GM12878 (cell line): ENCODE measurements around the gene RNASEH2A. TPM values are rescaled to one million over a fixed set of nuclear protein-coding genes. Genes with fewer than 3 reads are reported as not detected.

Experiments used
- ATAC-seq: fragments of 200-7000 bp; cut with Tn5 transposase; 3 replicates; pipeline ENCODE4 v1.9.1; 2020; ENCODE audit warnings: mild to moderate bottlenecking, moderate library complexity
- BruUV-seq: library from RNA; stranded (reverse); fragments of 400-500 nt; replicated peaks from 2 replicates; lab custom pipeline; 2021; lab: Mats Ljungman, UMichigan
- CTCF ChIA-PET: fragments of 300-600 bp; sonication (Branson Sonifier 250); formaldehyde crosslinking; extraction: SDS; loops from one replicate; lab custom pipeline; 2021; ENCODE audit warnings: inconsistent platforms; lab: Yijun Ruan, JAX
- POLR2A ChIA-PET: fragments of 350-600 bp; formaldehyde crosslinking; extraction: SDS; loops from one replicate; lab custom pipeline; 2021; ENCODE audit warnings: inconsistent platforms; lab: Charles Lee
- RAD21 ChIA-PET: fragments of 300-600 bp; sonication (Branson Sonifier 250); formaldehyde crosslinking; loops from one replicate; lab custom pipeline; 2023; ENCODE audit warnings: antibody characterized with exemption; ENCODE audit not compliant: unreplicated experiment; lab: Charles Lee
- SMC1A ChIA-PET: fragments of 300-600 bp; sonication (Branson Sonifier 250); formaldehyde crosslinking; loops from one replicate; lab custom pipeline; 2023; ENCODE audit not compliant: unreplicated experiment, uncharacterized antibody; lab: Charles Lee
- DNase-seq: peaks from one replicate; pipeline ENCODE4 v3.0.0-alpha.2; 2011; ENCODE audit warnings: low read depth, low spot score
- FAIRE-seq: peaks from 3 replicates; lab custom pipeline; 2011; peaks lifted over from hg19 to GRCh38; lab: Jason Lieb, UNC
- H2AFZ ChIP-seq: 2 replicates; pipeline ENCODE4 v1.6.0; 2011; ENCODE audit warnings: low read depth, low read length, control low read depth; ENCODE audit not compliant: control insufficient read depth
- H3K27ac ChIP-seq: 2 replicates; pipeline ENCODE4 v1.5.1; 2011; ENCODE audit warnings: control low read depth; ENCODE audit not compliant: control insufficient read depth, insufficient read depth
- H3K27me3 ChIP-seq, 2 experiments: replicated peaks in 1 of 2; 2 replicates each; pipeline versions ENCODE4 v1.6.0 to v1.6.1; 2011; ENCODE audit warnings: low read length in 1 of 2; ENCODE audit not compliant: control insufficient read depth in 2 of 2, insufficient read depth in 2 of 2
- H3K36me3 ChIP-seq, 2 experiments: 2 replicates each; pipeline ENCODE4 v1.5.1; 2011; ENCODE audit warnings: low read length in 1 of 2; ENCODE audit not compliant: control insufficient read depth in 2 of 2, insufficient read depth in 2 of 2
- H3K4me1 ChIP-seq: 2 replicates; pipeline ENCODE4 v1.6.1; 2011; ENCODE audit warnings: mild to moderate bottlenecking, low read length, moderate library complexity, mixed read lengths; ENCODE audit not compliant: control insufficient read depth, insufficient read depth
- H3K4me2 ChIP-seq: 2 replicates; pipeline ENCODE4 v1.6.0; 2011; ENCODE audit warnings: control low read depth; ENCODE audit not compliant: control insufficient read depth, insufficient read depth
- H3K4me3 ChIP-seq: fragments of 200-600 bp; sonication (generic); 2 replicates; pipeline ENCODE4 v1.5.1; 2016
- H3K79me2 ChIP-seq: 2 replicates; pipeline ENCODE4 v1.6.0; 2011; ENCODE audit warnings: low read length; ENCODE audit not compliant: control insufficient read depth, insufficient read depth
- H3K9ac ChIP-seq: 2 replicates; pipeline ENCODE4 v1.8.0; 2011; ENCODE audit warnings: low read length, control low read depth, mixed read lengths; ENCODE audit not compliant: control insufficient read depth, insufficient read depth
- H3K9me3 ChIP-seq: replicated peaks from 3 replicates; pipeline ENCODE4 v1.5.1; 2011; ENCODE audit warnings: mild to moderate bottlenecking, low read length; ENCODE audit not compliant: control insufficient read depth, insufficient read depth
- H4K20me1 ChIP-seq: 2 replicates; pipeline ENCODE4 v1.6.0; 2011; ENCODE audit not compliant: control insufficient read depth, insufficient read depth
- E2F4 ChIP-seq: IDR thresholded peaks from 2 replicates; pipeline ENCODE4 v1.6.1; 2012; ENCODE audit warnings: low read depth, low read length, improper control_type of control experiment
- EED ChIP-seq: sonication (generic); IDR thresholded peaks from 2 replicates; pipeline ENCODE4 v1.6.1; 2016; ENCODE audit warnings: antibody characterized with exemption, low read depth
- ELK1 ChIP-seq: IDR thresholded peaks from 2 replicates; pipeline ENCODE4 v1.6.1; 2012; ENCODE audit warnings: low read depth, low read length, improper control_type of control experiment
- GATAD2B ChIP-seq: fragments of 450-650 bp; conservative IDR thresholded peaks from 2 replicates; pipeline ENCODE4 v1.6.1; 2017; ENCODE audit warnings: low read depth, mild to moderate bottlenecking, moderate library complexity
- IRF4 ChIP-seq: IDR thresholded peaks from 2 replicates; pipeline ENCODE4 v1.6.1; 2011; ENCODE audit warnings: low read depth, low read length
- MEF2A ChIP-seq: IDR thresholded peaks from 2 replicates; pipeline ENCODE4 v1.6.1; 2011; ENCODE audit warnings: low read depth, mild to moderate bottlenecking, low read length, moderate library complexity; ENCODE audit not compliant: insufficient read depth
- NFYA ChIP-seq: IDR thresholded peaks from 2 replicates; pipeline ENCODE4 v1.6.1; 2011; ENCODE audit warnings: low read depth, mild to moderate bottlenecking, low read length, improper control_type of control experiment, borderline replicate concordance
- PAX5 ChIP-seq: IDR thresholded peaks from 2 replicates; pipeline ENCODE4 v1.6.1; 2011; ENCODE audit warnings: low read depth, low read length, borderline replicate concordance
- PBX3 ChIP-seq: IDR thresholded peaks from 2 replicates; pipeline ENCODE4 v1.6.1; 2011; ENCODE audit warnings: mild to moderate bottlenecking, low read depth, low read length, moderate library complexity; ENCODE audit not compliant: insufficient replicate concordance
- RAD51 ChIP-seq: fragments of 450-650 bp; IDR thresholded peaks from 2 replicates; pipeline ENCODE4 v1.6.1; 2016; ENCODE audit warnings: moderate library complexity, mild to moderate bottlenecking, inconsistent platforms
- RCOR1 ChIP-seq: conservative IDR thresholded peaks from 2 replicates; pipeline ENCODE4 v1.6.1; 2012; ENCODE audit warnings: low read depth, low read length, improper control_type of control experiment
- SIX5 ChIP-seq: IDR thresholded peaks from 2 replicates; pipeline ENCODE4 v1.6.1; 2011; ENCODE audit warnings: mild to moderate bottlenecking, low read depth, low read length, moderate library complexity; ENCODE audit not compliant: severe bottlenecking
- SMAD5 ChIP-seq: IDR thresholded peaks from 2 replicates; pipeline ENCODE4 v1.6.1; 2016; ENCODE audit warnings: antibody characterized with exemption, low read depth
- SPI1 ChIP-seq: IDR thresholded peaks from 2 replicates; pipeline ENCODE4 v1.6.1; 2011; ENCODE audit warnings: low read depth, mild to moderate bottlenecking, low read length, moderate library complexity, borderline replicate concordance; ENCODE audit not compliant: insufficient read depth
- SUPT20H ChIP-seq: IDR thresholded peaks from 2 replicates; pipeline ENCODE4 v1.6.1; 2011; ENCODE audit warnings: low read depth, mild to moderate bottlenecking, low read length, moderate library complexity, borderline replicate concordance; ENCODE audit not compliant: control insufficient read depth
- TCF12 ChIP-seq: IDR thresholded peaks from 2 replicates; pipeline ENCODE4 v1.6.1; 2011; ENCODE audit warnings: low read depth, mild to moderate bottlenecking, low read length
- ZNF274 ChIP-seq: IDR thresholded peaks from one replicate; pipeline ENCODE4 v1.8.0; 2011; ENCODE audit not compliant: insufficient read length, insufficient read depth
- WGBS: methylation state at CpG from one replicate; pipeline ENCODE4 v1.1.6; 2016; ENCODE audit warnings: low lambda C conversion rate; ENCODE audit not compliant: insufficient replicate concordance, insufficient coverage; ENCODE audit errors: missing lambda C conversion rate; 5-methylcytosine and 5-hydroxymethylcytosine counted together
- in situ Hi-C: fragments of 300-500 bp; cut with MboI; formaldehyde crosslinking; loops from 9 replicates; pipeline ENCODE4 v1.14.3; 2018; ENCODE audit warnings: mixed read lengths
- intact Hi-C: fragments of 100-400 bp; cut with micrococcal nuclease; formaldehyde crosslinking; loops from one replicate; pipeline ENCODE4 v1.14.2; 2022; ENCODE audit not compliant: unreplicated experiment
- polyA plus RNA-seq, 11 experiments: library from polyadenylated mRNA; depleted of rRNA in 4 of 11; unstranded in 6 of 11; stranded (reverse) in 5 of 11; fragments of >200 nt; fragmentation: Nextera tagmentation in 4 of 11; fragmentation: Illumina TruSeq in 1 of 11; extraction: Ambion mirVana in 4 of 11; extraction: Trizol in 1 of 11; gene quantifications; 1 replicate in 1 of 11; 2 replicates in 10 of 11; pipeline versions ENCODE4 v1.2.1 to v1.2.3, GENCODE V29; 2011 to 2016; ENCODE audit warnings: inconsistent platforms in 2 of 11, missing spikeins in 2 of 11, low read depth in 1 of 11
- total RNA-seq, 4 experiments: library from RNA; depleted of rRNA in 3 of 4; stranded (reverse); fragments of >200 nt in 3 of 4; fragmentation: Illumina TruSeq in 1 of 4; extraction: Trizol in 1 of 4; gene quantifications; 2 replicates each; pipeline versions ENCODE4 v1.2.1 to v1.2.3, GENCODE V29; 2013 to 2021
- TF ChIP-seq, protein P1 (sequence below): fragments of 450-650 bp; IDR thresholded peaks from 2 replicates; pipeline ENCODE4 v1.6.1; 2017; ENCODE audit warnings: low read depth, mild to moderate bottlenecking, moderate library complexity

Gene RNASEH2A
- total and polyA plus RNA-seq, 10 of the 15 experiments (the other 5 are each of a cell fraction or from before 2014, with no cell fraction given) = 17.4 to 103 (median 40.4) TPM

- no peaks in the 10 kb centered on the region for H3K9me3 ChIP-seq
- no TSS peak for BruUV-seq
- CTCF ChIA-PET = interaction anchor here (4.1 to 4.2 kb wide), 2 partner anchors 9 to 10 kb away, joined by 22 to 44 read pairs; no protein-coding TSS in a partner anchor
- RAD21 ChIA-PET = interaction anchor here (1.7 to 4.5 kb wide), 2 partner anchors 8 to 10 kb away, joined by 5 to 49 read pairs; no protein-coding TSS in a partner anchor
- ATAC-seq (no peak), FAIRE-seq (no peak), DNase-seq (no peak)
- POLR2A ChIA-PET = interaction anchor here (1.6 to 3.4 kb wide), 3 partner anchors 8 to 15 kb away, joined by 6 to 66 read pairs (median 11); no protein-coding TSS in a partner anchor
- H3K4me3 ChIP-seq = no peak overlapping the region
- H3K9ac ChIP-seq = peak overlapping the region; percentile 77
- peaks cover 74% of the 10 kb centered on the region for H3K4me1 ChIP-seq
- intact Hi-C loops (loop anchor here (5.0 to 10.0 kb wide), 2 partner anchors 151 to 1692 kb away; partner anchors contain the start of gene CALR), in situ Hi-C loops (no loop called here)
- no peaks in the 10 kb centered on the region for H3K27me3 ChIP-seq
- H4K20me1 ChIP-seq = no peaks in the 10 kb centered on the region
- SMC1A ChIA-PET = interaction anchor here (1.2 to 4.1 kb wide), 3 partner anchors 9 to 10 kb away, joined by 4 to 28 read pairs (median 6); no protein-coding TSS in a partner anchor
- H3K36me3 ChIP-seq = no peaks in the 10 kb centered on the region
- H3K4me2 ChIP-seq = peak overlapping the region; percentile 61
- peak overlapping the region; percentile 49 for H2AFZ ChIP-seq
- H3K27ac ChIP-seq = peak overlapping the region; percentile 97
- WGBS = 15% methylated on average over 18 of the region's 18 CpGs
- H3K79me2 ChIP-seq = peaks cover 20% of the 10 kb centered on the region
- TF ChIP-seq TCF12 = 0 out of 2 replicates have a peak, but pooled peaks have one; percentile 8
- TF ChIP-seq SMAD5 = no peak
- no peak for TF ChIP-seq ZNF274
- no peak; the same call in 1 of the 2 replicates for TF ChIP-seq EED
- no peak for TF ChIP-seq RCOR1
- no peak for TF ChIP-seq E2F4
- peak; percentile 10; the same call in 1 of the 2 replicates for TF ChIP-seq SPI1
- TF ChIP-seq SUPT20H = no peak
- no peak for TF ChIP-seq ELK1
- TF ChIP-seq NFYA = no peak
- no peak for TF ChIP-seq SIX5
- TF ChIP-seq GATAD2B = peak; percentile 93
- TF ChIP-seq PBX3 = no peak
- TF ChIP-seq MEF2A = 0 out of 2 replicates have a peak, but pooled peaks have one; percentile 35
- TF ChIP-seq PAX5 = no peak
- no peak for TF ChIP-seq RAD51
- no peak for TF ChIP-seq IRF4
- TF ChIP-seq, protein P1, sequence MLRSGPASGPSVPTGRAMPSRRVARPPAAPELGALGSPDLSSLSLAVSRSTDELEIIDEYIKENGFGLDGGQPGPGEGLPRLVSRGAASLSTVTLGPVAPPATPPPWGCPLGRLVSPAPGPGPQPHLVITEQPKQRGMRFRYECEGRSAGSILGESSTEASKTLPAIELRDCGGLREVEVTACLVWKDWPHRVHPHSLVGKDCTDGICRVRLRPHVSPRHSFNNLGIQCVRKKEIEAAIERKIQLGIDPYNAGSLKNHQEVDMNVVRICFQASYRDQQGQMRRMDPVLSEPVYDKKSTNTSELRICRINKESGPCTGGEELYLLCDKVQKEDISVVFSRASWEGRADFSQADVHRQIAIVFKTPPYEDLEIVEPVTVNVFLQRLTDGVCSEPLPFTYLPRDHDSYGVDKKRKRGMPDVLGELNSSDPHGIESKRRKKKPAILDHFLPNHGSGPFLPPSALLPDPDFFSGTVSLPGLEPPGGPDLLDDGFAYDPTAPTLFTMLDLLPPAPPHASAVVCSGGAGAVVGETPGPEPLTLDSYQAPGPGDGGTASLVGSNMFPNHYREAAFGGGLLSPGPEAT = peak; percentile 45; the same call in 1 of the 2 replicates
Measured at GRCh38 chr19:12786141-12786870, 20.1 kb upstream of the RNASEH2A start.
